ENCODE results near the gene WDR33.

The WDR33 gene

GRCh38 chr2:127694986-127695385 is 116.0 kb downstream of the WDR33 start:
- no peaks in the 10 kb centered on the region for H4K20me1 ChIP-seq (ENCODE audit: insufficient read depth, low read length)
- no peak overlapping the region for H3K4me3 ChIP-seq (ENCODE audit: low read depth in 1 of 2, low read length in 2 of 2)
- DNase-seq, result no peak
- H3K4me1 ChIP-seq (ENCODE audit: insufficient read depth, low read length), result no peaks in the 10 kb centered on the region
- H3K9me3 ChIP-seq (ENCODE audit: insufficient read depth, low read length, severe bottlenecking), result peaks cover 17% of the 10 kb centered on the region
- no peak overlapping the region for H3K9ac ChIP-seq (ENCODE audit: low read depth, low read length)
- no peak overlapping the region for H3K4me2 ChIP-seq (ENCODE audit: insufficient read depth, low read length)
- no peaks in the 10 kb centered on the region for H3K27me3 ChIP-seq (ENCODE audit: insufficient read depth, low read length, poor library complexity)
- H3K27ac ChIP-seq (ENCODE audit: low read length), result no peak overlapping the region
- TF ChIP-seq CTCF (IDR thresholded peaks at IDR 0.05; ENCODE audit: borderline replicate concordance, extremely low read depth, low read length, poor library complexity, severe bottlenecking), result no peak
- TF ChIP-seq EZH2 (IDR thresholded peaks at IDR 0.05; ENCODE audit: borderline replicate concordance, low read depth, low read length, severe bottlenecking), result no peak
- no peaks in the 10 kb centered on the region for H3K36me3 ChIP-seq (ENCODE audit: insufficient read depth, low read length)
- no peak for ATAC-seq (ENCODE audit: insufficient read depth, low read depth)
- H2AFZ ChIP-seq (ENCODE audit: low read depth, low read length), result no peak overlapping the region
- H3K79me2 ChIP-seq (ENCODE audit: insufficient read depth, low read length), result no peaks in the 10 kb centered on the region

- no peak overlapping the region for H3K9ac ChIP-seq (ENCODE audit: low read depth, low read length)
- TF ChIP-seq CTCF (IDR thresholded peaks at IDR 0.05; ENCODE audit: borderline replicate concordance, extremely low read depth, low read length, poor library complexity, severe bottlenecking) (no peak), EZH2 (IDR thresholded peaks at IDR 0.05; ENCODE audit: borderline replicate concordance, low read depth, low read length, severe bottlenecking) (no peak)
- no peaks in the 10 kb centered on the region for H3K4me1 ChIP-seq (ENCODE audit: insufficient read depth, low read length)
- no peak overlapping the region for H3K4me3 ChIP-seq (ENCODE audit: low read depth in 1 of 2, low read length in 2 of 2)
- H3K4me2 ChIP-seq (ENCODE audit: insufficient read depth, low read length), result no peak overlapping the region
- no peaks in the 10 kb centered on the region for H3K36me3 ChIP-seq (ENCODE audit: insufficient read depth, low read length)
- ATAC-seq (ENCODE audit: insufficient read depth, low read depth) (no peak), DNase-seq (no peak)
- peaks cover 32% of the 10 kb centered on the region for H3K9me3 ChIP-seq (ENCODE audit: insufficient read depth, low read length, severe bottlenecking)
- no peak overlapping the region for H3K27ac ChIP-seq (ENCODE audit: low read length)
- H4K20me1 ChIP-seq (ENCODE audit: insufficient read depth, low read length), result no peaks in the 10 kb centered on the region
- H2AFZ ChIP-seq (ENCODE audit: low read depth, low read length), result no peak overlapping the region
- no peaks in the 10 kb centered on the region for H3K27me3 ChIP-seq (ENCODE audit: insufficient read depth, low read length, poor library complexity)
- no peaks in the 10 kb centered on the region for H3K79me2 ChIP-seq (ENCODE audit: insufficient read depth, low read length)
Measured at GRCh38 chr2:127690696-127691095, 120.3 kb downstream of the WDR33 start.

GRCh38 chr2:127688405-127688804 is 122.6 kb downstream of the WDR33 start:
- peaks cover 32% of the 10 kb centered on the region for H3K9me3 ChIP-seq (ENCODE audit: insufficient read depth, low read length, severe bottlenecking)
- H3K4me3 ChIP-seq (ENCODE audit: low read depth in 1 of 2, low read length in 2 of 2), result no peak overlapping the region
- no peak for DNase-seq
- no peak overlapping the region for H3K4me2 ChIP-seq (ENCODE audit: insufficient read depth, low read length)
- H3K4me1 ChIP-seq (ENCODE audit: insufficient read depth, low read length), result no peaks in the 10 kb centered on the region
- H3K27me3 ChIP-seq (ENCODE audit: insufficient read depth, low read length, poor library complexity), result no peaks in the 10 kb centered on the region
- TF ChIP-seq EZH2 (IDR thresholded peaks at IDR 0.05; ENCODE audit: borderline replicate concordance, low read depth, low read length, severe bottlenecking) (no peak), CTCF (IDR thresholded peaks at IDR 0.05; ENCODE audit: borderline replicate concordance, extremely low read depth, low read length, poor library complexity, severe bottlenecking) (no peak)
- H3K36me3 ChIP-seq (ENCODE audit: insufficient read depth, low read length), result no peaks in the 10 kb centered on the region
- no peaks in the 10 kb centered on the region for H4K20me1 ChIP-seq (ENCODE audit: insufficient read depth, low read length)
- H3K79me2 ChIP-seq (ENCODE audit: insufficient read depth, low read length), result no peaks in the 10 kb centered on the region
- H2AFZ ChIP-seq (ENCODE audit: low read depth, low read length), result no peak overlapping the region
- H3K27ac ChIP-seq (ENCODE audit: low read length), result no peak overlapping the region
- no peak for ATAC-seq (ENCODE audit: insufficient read depth, low read depth)
- no peak overlapping the region for H3K9ac ChIP-seq (ENCODE audit: low read depth, low read length)

All from DND-41 (cell line).